ENCODE results near the gene E2F4. TPM values are rescaled to one million over a fixed set of nuclear protein-coding genes. Genes with fewer than 3 reads are reported as not detected.

E2F4 gene
- total and polyA plus RNA-seq, 2 of the 8 experiments (the other 6 are each of a cell fraction or from before 2014, with no cell fraction given) = 79.9 to 157 TPM

DNA sequence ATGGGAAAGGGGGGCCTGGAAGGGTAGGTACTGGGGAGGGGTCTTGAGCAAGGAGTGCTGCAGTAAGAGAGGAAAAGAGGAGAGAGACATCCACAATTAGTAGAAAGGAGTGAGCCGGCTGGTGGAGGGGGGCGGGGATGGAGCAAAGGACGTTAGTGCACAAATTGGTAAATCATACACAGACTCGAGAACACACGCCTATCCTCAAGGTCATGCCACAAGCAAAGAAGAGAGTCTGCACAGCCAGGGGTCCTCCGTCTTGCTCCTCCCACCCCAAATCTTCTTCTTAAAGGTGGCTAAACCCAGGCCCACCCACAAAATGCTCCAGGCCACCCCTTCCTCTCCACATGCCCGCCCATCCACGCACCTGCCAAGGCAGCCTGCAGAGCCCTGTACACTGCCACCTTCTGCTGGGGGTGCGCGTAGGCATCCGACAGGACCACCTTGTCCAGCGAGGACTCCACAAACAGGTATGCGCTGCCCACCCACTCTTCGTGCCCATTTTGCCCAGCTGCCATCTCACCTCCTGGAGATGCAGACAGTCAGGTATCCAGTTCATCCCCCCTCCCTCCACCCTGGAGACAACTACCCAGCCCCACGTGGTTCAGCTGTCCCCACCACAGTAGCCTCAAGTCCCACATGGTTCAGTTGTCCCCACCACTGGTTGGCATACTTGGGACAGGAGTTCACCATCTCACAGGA, 35.7 kb upstream of the E2F4 start:
- Histone ChIP-seq H4K8ac (ENCODE audit: extremely low read depth, insufficient read depth, low read length) (no peak overlapping the region), H3K27ac (ENCODE audit: low read depth, low read length) (no peak overlapping the region), H2BK5ac (ENCODE audit: low read depth, low read length) (no peak overlapping the region), H3K14ac (ENCODE audit: insufficient read length) (no peak overlapping the region), H3K9ac (replicated peaks in 1 of 4; ENCODE audit: extremely low read depth in 1 of 4, low read depth in 3 of 4, low read length in 3 of 4) (no peak overlapping the region), H3K4me1 (replicated peaks in 1 of 4; ENCODE audit: control insufficient read depth in 3 of 4, insufficient read depth in 4 of 4, low read length in 3 of 4) (peaks cover 0 to 12% (median 6%) of the 10 kb centered on the region in 4 experiments; a peak in 5 of 7 replicates), H3K23ac (ENCODE audit: insufficient read length) (no peak overlapping the region), H3K23me2 (ENCODE audit: low read depth, low read length) (peaks cover 14% of the 10 kb centered on the region; the same call in 1 of the 2 replicates), H2BK120ac (replicated peaks; ENCODE audit: low read depth, low read length) (no peak overlapping the region), H2AK5ac (ENCODE audit: low read depth, low read length) (no peak overlapping the region), H3K36me3 (ENCODE audit: control insufficient read depth in 2 of 4, insufficient read depth in 4 of 4, low read length in 3 of 4) (no peaks in the 10 kb centered on the region), H2BK12ac (ENCODE audit: low read depth, low read length) (no peak overlapping the region), H3K79me1 (ENCODE audit: low read depth, low read length) (no peaks in the 10 kb centered on the region), H3K4me2 (ENCODE audit: insufficient read depth in 1 of 2, low read depth in 2 of 2, low read length in 2 of 2) (peak overlapping the region in 1 of 2 experiments; percentile 87; a peak in 1 of 4 replicates), H3K79me2 (ENCODE audit: control insufficient read depth in 1 of 2, insufficient read depth in 2 of 2, low read length in 2 of 2) (no peaks in the 10 kb centered on the region), H2AFZ (ENCODE audit: low read length) (no peak overlapping the region), H3K56ac (replicated peaks; ENCODE audit: insufficient read length, low read depth, low read length) (no peak overlapping the region), H3K4me3 (ENCODE audit: extremely low read depth in 1 of 4, insufficient read depth in 2 of 4, low read depth in 3 of 4, low read length in 4 of 4) (no peak overlapping the region), H2BK20ac (ENCODE audit: low read length) (no peak overlapping the region), H3K4ac (replicated peaks; ENCODE audit: insufficient read length, low read depth, low read length) (no peak overlapping the region), H4K20me1 (replicated peaks in 1 of 2; ENCODE audit: control insufficient read depth in 1 of 2, insufficient read depth in 2 of 2, low read length in 2 of 2) (peaks cover 10 to 13% of the 10 kb centered on the region in 2 experiments), H4K5ac (ENCODE audit: insufficient read length, low read depth, low read length) (no peak overlapping the region), H4K91ac (replicated peaks; ENCODE audit: insufficient read length, low read length) (no peak overlapping the region), H2BK15ac (ENCODE audit: low read length) (no peak overlapping the region), H3K9me3 (ENCODE audit: insufficient read depth in 2 of 2, low read depth in 1 of 2, low read length in 1 of 2) (no peaks in the 10 kb centered on the region), H3K27me3 (replicated peaks in 1 of 4; ENCODE audit: control insufficient read depth in 3 of 4, extremely low read depth in 1 of 4, insufficient read depth in 3 of 4, low read length in 3 of 4) (peaks cover 81 to 99% (median 97%) of the 10 kb centered on the region in 4 experiments), H3K18ac (ENCODE audit: extremely low read depth, low read length) (no peak overlapping the region)
- CTCF ChIA-PET (ENCODE audit: partially characterized antibody) = interaction anchor here (0.7 to 14.1 kb wide), 22 partner anchors 13 to 203 kb away, joined by 3 to 291 read pairs (median 6); partner anchors contain the start of genes CES3, E2F4, FBXL8 and HSF4
- TF ChIP-seq CTBP2 (IDR thresholded peaks at IDR 0.05; ENCODE audit: borderline replicate concordance, insufficient read depth, insufficient read length, low read length) = no peak
- TF ChIP-seq RBBP5 (IDR thresholded peaks at IDR 0.05; ENCODE audit: borderline replicate concordance, low read depth, low read length) = no peak
- no peak for TF ChIP-seq GABPA (IDR thresholded peaks at IDR 0.05; ENCODE audit: borderline replicate concordance, insufficient read depth, low read length)
- no peak for TF ChIP-seq TAF7 (optimal IDR thresholded peaks at IDR 0.05; ENCODE audit: borderline replicate concordance, low read depth, low read length)
- TF ChIP-seq, protein P1, sequence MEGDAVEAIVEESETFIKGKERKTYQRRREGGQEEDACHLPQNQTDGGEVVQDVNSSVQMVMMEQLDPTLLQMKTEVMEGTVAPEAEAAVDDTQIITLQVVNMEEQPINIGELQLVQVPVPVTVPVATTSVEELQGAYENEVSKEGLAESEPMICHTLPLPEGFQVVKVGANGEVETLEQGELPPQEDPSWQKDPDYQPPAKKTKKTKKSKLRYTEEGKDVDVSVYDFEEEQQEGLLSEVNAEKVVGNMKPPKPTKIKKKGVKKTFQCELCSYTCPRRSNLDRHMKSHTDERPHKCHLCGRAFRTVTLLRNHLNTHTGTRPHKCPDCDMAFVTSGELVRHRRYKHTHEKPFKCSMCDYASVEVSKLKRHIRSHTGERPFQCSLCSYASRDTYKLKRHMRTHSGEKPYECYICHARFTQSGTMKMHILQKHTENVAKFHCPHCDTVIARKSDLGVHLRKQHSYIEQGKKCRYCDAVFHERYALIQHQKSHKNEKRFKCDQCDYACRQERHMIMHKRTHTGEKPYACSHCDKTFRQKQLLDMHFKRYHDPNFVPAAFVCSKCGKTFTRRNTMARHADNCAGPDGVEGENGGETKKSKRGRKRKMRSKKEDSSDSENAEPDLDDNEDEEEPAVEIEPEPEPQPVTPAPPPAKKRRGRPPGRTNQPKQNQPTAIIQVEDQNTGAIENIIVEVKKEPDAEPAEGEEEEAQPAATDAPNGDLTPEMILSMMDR (IDR thresholded peaks at IDR 0.05; ENCODE audit: control extremely low read depth in 1 of 3, insufficient read depth in 1 of 3, low read depth in 1 of 3, low read length in 3 of 3) = peak in 1 of 3 experiments; percentile 26; a peak in 1 of 4 replicates
- no peak for FAIRE-seq
- DNase-seq (ENCODE audit: low read depth in 1 of 2, low spot score in 2 of 2) = no peak
- POLR2A ChIA-PET (ENCODE audit: partially characterized antibody) = interaction anchor here (1.9 kb wide), 1 partner anchor 7 kb away, joined by 7 read pairs; no protein-coding TSS in a partner anchor
- 53% methylated on average over 15 of the region's 15 CpGs; no CpG with 5 or more reads in 1 of the 2 experiments for WGBS, 2 experiments (ENCODE audit: extremely low coverage in 1 of 2, insufficient coverage in 1 of 2, insufficient read length in 1 of 2, insufficient replicate concordance in 2 of 2, low coverage in 1 of 2, low lambda C conversion rate in 2 of 2, missing lambda C conversion rate in 1 of 2)
